H9 (cell line): ENCODE results near the gene FLG2. TPM values are rescaled to one million over a fixed set of nuclear protein-coding genes. Genes with fewer than 3 reads are reported as not detected.

Source experiments
- DNase-seq: peaks from one replicate; pipeline ENCODE4 v3.0.0-alpha.2; 2017
- H2AFZ ChIP-seq: one replicate; pipeline ENCODE4 v1.6.1; 2013; ENCODE audit warnings: mild to moderate bottlenecking, low read length, control low read depth, moderate library complexity
- H2AK5ac ChIP-seq: 2 replicates; pipeline ENCODE4 v1.6.1; 2013; ENCODE audit warnings: low read length, control low read depth, mixed read lengths; ENCODE audit not compliant: insufficient read length
- H2BK120ac ChIP-seq: one replicate; pipeline ENCODE4 v1.6.1; 2013; ENCODE audit warnings: low read depth, mild to moderate bottlenecking, low read length, control low read depth, inconsistent platforms; ENCODE audit not compliant: poor library complexity, severe bottlenecking
- H2BK12ac ChIP-seq: 2 replicates; pipeline ENCODE4 v1.6.1; 2013; ENCODE audit warnings: low read length, control low read depth, mixed read lengths, low read depth; ENCODE audit not compliant: insufficient read length
- H2BK15ac ChIP-seq: 2 replicates; pipeline ENCODE4 v1.6.1; 2013; ENCODE audit warnings: low read depth, low read length, control low read depth
- H2BK20ac ChIP-seq: one replicate; pipeline ENCODE4 v1.6.1; 2013; ENCODE audit warnings: low read depth, mild to moderate bottlenecking, low read length, control low read depth, inconsistent platforms; ENCODE audit not compliant: poor library complexity, severe bottlenecking
- H2BK5ac ChIP-seq: 2 replicates; pipeline ENCODE4 v1.6.1; 2013; ENCODE audit warnings: low read length, control low read depth, mixed read lengths; ENCODE audit not compliant: insufficient read length
- H3K14ac ChIP-seq: 2 replicates; pipeline ENCODE4 v1.6.1; 2013; ENCODE audit warnings: low read length, control low read depth; ENCODE audit not compliant: insufficient read depth
- H3K18ac ChIP-seq: 2 replicates; pipeline ENCODE4 v1.6.1; 2013; ENCODE audit warnings: low read depth, mild to moderate bottlenecking, mixed read lengths, low read length, control low read depth; ENCODE audit not compliant: insufficient read length
- H3K23ac ChIP-seq: 2 replicates; pipeline ENCODE4 v1.6.1; 2013; ENCODE audit warnings: low read length, control low read depth, mixed read lengths, low read depth; ENCODE audit not compliant: insufficient read length
- H3K23me2 ChIP-seq: 2 replicates; pipeline ENCODE4 v1.6.1; 2013; ENCODE audit warnings: low read depth, mild to moderate bottlenecking, mixed read lengths, low read length, control low read depth; ENCODE audit not compliant: insufficient read length, poor library complexity, severe bottlenecking
- H3K27ac ChIP-seq: 2 replicates; pipeline ENCODE4 v1.5.1; 2013; ENCODE audit warnings: low read length, control low read depth, mixed read lengths, low read depth; ENCODE audit not compliant: insufficient read length
- H3K27me3 ChIP-seq: 2 replicates; pipeline ENCODE4 v1.6.1; 2013; ENCODE audit warnings: low read length, control low read depth, inconsistent platforms; ENCODE audit not compliant: insufficient read depth
- H3K4ac ChIP-seq: 2 replicates; pipeline ENCODE4 v1.6.1; 2013; ENCODE audit warnings: low read depth, mild to moderate bottlenecking, control low read depth, inconsistent platforms, low read length, moderate library complexity
- H3K4me1 ChIP-seq: 2 replicates; pipeline ENCODE4 v1.6.1; 2013; ENCODE audit warnings: low read length, control low read depth, inconsistent platforms; ENCODE audit not compliant: insufficient read depth
- H3K4me2 ChIP-seq: 2 replicates; pipeline ENCODE4 v1.6.1; 2013; ENCODE audit warnings: low read length, control low read depth, mixed read lengths; ENCODE audit not compliant: insufficient read length, insufficient read depth
- H3K56ac ChIP-seq: 2 replicates; pipeline ENCODE4 v1.6.1; 2013; ENCODE audit warnings: low read depth, mild to moderate bottlenecking, mixed read lengths, low read length, control low read depth; ENCODE audit not compliant: insufficient read length
- H3K79me1 ChIP-seq: 2 replicates; pipeline ENCODE4 v1.6.1; 2013; ENCODE audit warnings: low read depth, mild to moderate bottlenecking, moderate library complexity, low read length, control low read depth, inconsistent platforms; ENCODE audit not compliant: insufficient read depth, poor library complexity, severe bottlenecking
- H3K79me2 ChIP-seq: 2 replicates; pipeline ENCODE4 v1.6.1; 2013; ENCODE audit warnings: low read length, control low read depth, inconsistent platforms; ENCODE audit not compliant: insufficient read depth
- H3K9ac ChIP-seq: 2 replicates; pipeline ENCODE4 v1.6.1; 2013; ENCODE audit warnings: low read length, control low read depth, mixed read lengths; ENCODE audit not compliant: insufficient read length; ENCODE audit errors: extremely low read depth
- H3K9me3 ChIP-seq: one replicate; pipeline ENCODE4 v1.6.1; 2013; ENCODE audit warnings: low read depth, low read length, inconsistent platforms; ENCODE audit not compliant: control insufficient read depth
- H3T11ph ChIP-seq: one replicate; pipeline ENCODE4 v1.6.1; 2013; ENCODE audit warnings: mild to moderate bottlenecking, low read length, control low read depth, inconsistent platforms
- H4K20me1 ChIP-seq: one replicate; pipeline ENCODE4 v1.6.1; 2013; ENCODE audit not compliant: control insufficient read depth, insufficient read length, insufficient read depth
- H4K5ac ChIP-seq: 2 replicates; pipeline ENCODE4 v1.6.1; 2013; ENCODE audit warnings: low read depth, mild to moderate bottlenecking, mixed read lengths, low read length, control low read depth; ENCODE audit not compliant: insufficient read length
- H4K8ac ChIP-seq: replicated peaks from 2 replicates; pipeline ENCODE4 v1.6.1; 2013; ENCODE audit warnings: low read length, control low read depth, mixed read lengths, low read depth; ENCODE audit not compliant: insufficient read length
- H4K91ac ChIP-seq: 2 replicates; pipeline ENCODE4 v1.6.1; 2013; ENCODE audit warnings: low read depth, mild to moderate bottlenecking, moderate library complexity, mixed read lengths, low read length, control low read depth; ENCODE audit not compliant: insufficient read length
- H3K27ac Mint-ChIP-seq, 3 experiments: 2 replicates in 2 of 3; 3 replicates in 1 of 3; pipeline ENCODE4 v1.8.0; 2020 to 2021; ENCODE audit warnings: mixed read lengths in 3 of 3, mild to moderate bottlenecking in 1 of 3, moderate library complexity in 1 of 3
- H3K27me3 Mint-ChIP-seq: 2 replicates; pipeline ENCODE4 v1.8.0; 2021; ENCODE audit warnings: low read depth, mild to moderate bottlenecking, moderate library complexity, mixed read lengths
- H3K36me3 Mint-ChIP-seq, 3 experiments: 2 replicates in 2 of 3; 3 replicates in 1 of 3; pipeline ENCODE4 v1.8.0; 2020 to 2021; ENCODE audit warnings: low read depth in 3 of 3, mixed read lengths in 3 of 3; ENCODE audit not compliant: insufficient read depth in 1 of 3
- H3K4me1 Mint-ChIP-seq, 2 experiments: 2 replicates each; pipeline ENCODE4 v1.8.0; 2020; ENCODE audit warnings: mixed read lengths in 2 of 2
- H3K4me3 Mint-ChIP-seq, 2 experiments: 2 replicates in 1 of 2; 3 replicates in 1 of 2; pipeline ENCODE4 v1.8.0; 2020 to 2021; ENCODE audit warnings: mild to moderate bottlenecking in 2 of 2, mixed read lengths in 2 of 2, moderate library complexity in 1 of 2
- H3K9me3 Mint-ChIP-seq, 2 experiments: 2 replicates in 1 of 2; 3 replicates in 1 of 2; pipeline ENCODE4 v1.8.0; 2020; ENCODE audit warnings: mild to moderate bottlenecking in 2 of 2, mixed read lengths in 2 of 2, moderate library complexity in 1 of 2
- WGBS: extraction: QIAGEN DNeasy Blood & Tissue Kit; methylation state at CpG from one replicate; pipeline ENCODE4 v1.1.7; 2013; ENCODE audit warnings: missing lambda C conversion rate, low lambda C conversion rate, mixed read lengths; ENCODE audit not compliant: insufficient read length; ENCODE audit errors: extremely low coverage; 5-methylcytosine and 5-hydroxymethylcytosine counted together
- total RNA-seq: library from RNA; stranded (reverse); gene quantifications from 2 replicates; pipeline ENCODE4 v1.2.1, GENCODE V29; 2021
- TF ChIP-seq, protein P1 (sequence below): fragments of 200-600 bp; sonication (generic); conservative IDR thresholded peaks from 3 replicates; pipeline ENCODE4 v1.8.0; 2021; ENCODE audit warnings: antibody characterized with exemption, mild to moderate bottlenecking

FLG2 gene
- total RNA-seq, 1 experiment from 2014 or later = not detected

DNA sequence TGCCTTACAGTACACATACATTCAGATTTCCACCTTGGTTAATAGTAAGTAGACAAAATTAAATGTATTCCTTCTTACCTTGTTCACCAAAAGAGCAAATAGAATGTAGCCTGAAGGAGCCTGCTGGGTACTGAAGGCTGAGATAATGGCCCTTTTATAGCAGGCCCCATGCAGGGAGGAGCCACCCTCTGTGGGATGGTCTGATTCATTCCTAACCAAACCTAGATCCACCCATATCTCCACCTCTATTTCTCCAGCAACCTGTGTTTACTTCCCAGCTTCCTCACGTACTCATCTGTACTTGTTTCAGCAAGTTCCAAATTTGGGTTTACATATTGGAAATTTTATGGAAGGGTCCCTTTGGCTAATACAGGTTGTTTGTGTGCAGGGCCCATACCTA is 34.7 kb downstream of the FLG2 start, which contains the start of gene FLG:
FLG (minus strand) TSS at position 129 of the 400 bp plus-strand sequence. CDS start 9,783 bp downstream, outside the sequence.
- Histone ChIP-seq H3T11ph (no peak within 1 kb of the TSS), H3K4me2 (no peak within 1 kb of the TSS), H2BK20ac (no peak within 1 kb of the TSS), H3K18ac (no peak within 1 kb of the TSS), H2AFZ (no peak within 1 kb of the TSS), H4K5ac (no peak within 1 kb of the TSS), H3K4ac (no peak within 1 kb of the TSS), H4K20me1 (no peaks in the 10 kb centered on the region), H2BK5ac (no peak within 1 kb of the TSS), H4K91ac (no peak within 1 kb of the TSS), H3K27me3 (no peaks in the 10 kb centered on the region), H3K23me2 (no peaks in the 10 kb centered on the region), H3K27ac (no peak within 1 kb of the TSS), H3K79me1 (no peaks in the 10 kb centered on the region), H3K4me1 (no peaks in the 10 kb centered on the region), H2BK12ac (no peak within 1 kb of the TSS), H2BK120ac (no peak within 1 kb of the TSS), H3K79me2 (no peaks in the 10 kb centered on the region; the same call in 1 of the 2 replicates), H3K56ac (no peak within 1 kb of the TSS), H3K14ac (no peak within 1 kb of the TSS), H3K23ac (no peak within 1 kb of the TSS), H2AK5ac (no peak within 1 kb of the TSS), H2BK15ac (no peak within 1 kb of the TSS), H4K8ac (no peak within 1 kb of the TSS), H3K9me3 (peaks cover 52% of the 10 kb centered on the region), H3K9ac (no peak within 1 kb of the TSS)
- Mint-ChIP-seq H3K9me3 (peaks cover 9 to 56% of the 10 kb centered on the region in 2 experiments), H3K4me3 (no peak within 1 kb of the TSS), H3K27me3 (no peaks in the 10 kb centered on the region), H3K4me1 (no peaks in the 10 kb centered on the region), H3K27ac (no peak within 1 kb of the TSS), H3K36me3 (peaks cover 0 to 6% (median 2%) of the 10 kb centered on the region in 3 experiments; a peak in 4 of 7 replicates)
- WGBS = no CpG with 5 or more reads among the region's 1 CpG
- TF ChIP-seq, protein P1, sequence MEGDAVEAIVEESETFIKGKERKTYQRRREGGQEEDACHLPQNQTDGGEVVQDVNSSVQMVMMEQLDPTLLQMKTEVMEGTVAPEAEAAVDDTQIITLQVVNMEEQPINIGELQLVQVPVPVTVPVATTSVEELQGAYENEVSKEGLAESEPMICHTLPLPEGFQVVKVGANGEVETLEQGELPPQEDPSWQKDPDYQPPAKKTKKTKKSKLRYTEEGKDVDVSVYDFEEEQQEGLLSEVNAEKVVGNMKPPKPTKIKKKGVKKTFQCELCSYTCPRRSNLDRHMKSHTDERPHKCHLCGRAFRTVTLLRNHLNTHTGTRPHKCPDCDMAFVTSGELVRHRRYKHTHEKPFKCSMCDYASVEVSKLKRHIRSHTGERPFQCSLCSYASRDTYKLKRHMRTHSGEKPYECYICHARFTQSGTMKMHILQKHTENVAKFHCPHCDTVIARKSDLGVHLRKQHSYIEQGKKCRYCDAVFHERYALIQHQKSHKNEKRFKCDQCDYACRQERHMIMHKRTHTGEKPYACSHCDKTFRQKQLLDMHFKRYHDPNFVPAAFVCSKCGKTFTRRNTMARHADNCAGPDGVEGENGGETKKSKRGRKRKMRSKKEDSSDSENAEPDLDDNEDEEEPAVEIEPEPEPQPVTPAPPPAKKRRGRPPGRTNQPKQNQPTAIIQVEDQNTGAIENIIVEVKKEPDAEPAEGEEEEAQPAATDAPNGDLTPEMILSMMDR = no peak
- no peak for DNase-seq
